ENCODE measurements around the gene VIPR2.

VIPR2 gene

DNA sequence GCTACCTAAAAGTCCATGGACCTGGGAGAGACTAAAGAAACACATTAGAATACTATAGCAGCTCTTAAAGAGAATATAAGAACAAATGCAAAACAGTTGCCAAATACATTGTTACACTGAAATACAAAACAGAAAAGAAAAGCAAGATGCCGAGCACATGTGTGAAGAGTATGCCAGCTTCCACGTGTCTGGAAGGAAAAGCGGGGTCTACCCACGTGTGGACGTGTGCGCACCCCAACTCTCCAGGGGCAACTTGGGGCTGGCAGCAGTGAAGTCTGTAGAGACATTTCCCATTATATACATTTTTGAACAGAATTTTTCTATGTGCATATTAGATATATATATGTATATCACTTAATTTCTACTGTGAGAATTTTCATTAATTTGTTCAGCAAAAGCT is 6.2 kb downstream of the VIPR2 start:
- TF ChIP-seq EZH2 (IDR thresholded peaks at IDR 0.05; ENCODE audit: borderline replicate concordance, low read depth, low read length, severe bottlenecking), result no peak
- no peak for TF ChIP-seq CTCF (IDR thresholded peaks at IDR 0.05; ENCODE audit: borderline replicate concordance, extremely low read depth, low read length, poor library complexity, severe bottlenecking)
- H3K4me3 ChIP-seq (ENCODE audit: low read depth in 1 of 2, low read length in 2 of 2), result no peak overlapping the region
- H3K4me1 ChIP-seq (ENCODE audit: insufficient read depth, low read length), result peaks cover 38% of the 10 kb centered on the region
- no peak overlapping the region for H3K27ac ChIP-seq (ENCODE audit: low read length)
- no peak for ATAC-seq (ENCODE audit: insufficient read depth, low read depth)
- H3K9ac ChIP-seq (ENCODE audit: low read depth, low read length), result no peak overlapping the region
- H3K79me2 ChIP-seq (ENCODE audit: insufficient read depth, low read length), result peaks cover 67% of the 10 kb centered on the region
- no peak overlapping the region for H2AFZ ChIP-seq (ENCODE audit: low read depth, low read length)
- H3K9me3 ChIP-seq (ENCODE audit: insufficient read depth, low read length, severe bottlenecking), result no peaks in the 10 kb centered on the region
- H4K20me1 ChIP-seq (ENCODE audit: insufficient read depth, low read length), result peaks cover 4% of the 10 kb centered on the region; the same call in 1 of the 2 replicates
- H3K36me3 ChIP-seq (ENCODE audit: insufficient read depth, low read length), result peaks cover 72% of the 10 kb centered on the region
- no peak overlapping the region for H3K4me2 ChIP-seq (ENCODE audit: insufficient read depth, low read length)
- no peak for DNase-seq
- H3K27me3 ChIP-seq (ENCODE audit: insufficient read depth, low read length, poor library complexity), result no peaks in the 10 kb centered on the region

GRCh38 chr7:159137906-159138305 is 6.8 kb downstream of the VIPR2 start:
- peaks cover 70% of the 10 kb centered on the region for H3K36me3 ChIP-seq (ENCODE audit: insufficient read depth, low read length)
- H3K9ac ChIP-seq (ENCODE audit: low read depth, low read length), result no peak overlapping the region
- no peak overlapping the region for H3K4me2 ChIP-seq (ENCODE audit: insufficient read depth, low read length)
- no peak for DNase-seq
- no peaks in the 10 kb centered on the region for H3K9me3 ChIP-seq (ENCODE audit: insufficient read depth, low read length, severe bottlenecking)
- ATAC-seq (ENCODE audit: insufficient read depth, low read depth), result no peak
- H3K4me1 ChIP-seq (ENCODE audit: insufficient read depth, low read length), result peaks cover 32% of the 10 kb centered on the region
- H3K79me2 ChIP-seq (ENCODE audit: insufficient read depth, low read length), result peaks cover 61% of the 10 kb centered on the region
- peak overlapping the region; percentile 36; the same call in 1 of the 2 replicates for H3K27ac ChIP-seq (ENCODE audit: low read length)
- no peak overlapping the region for H2AFZ ChIP-seq (ENCODE audit: low read depth, low read length)
- no peaks in the 10 kb centered on the region for H3K27me3 ChIP-seq (ENCODE audit: insufficient read depth, low read length, poor library complexity)
- H3K4me3 ChIP-seq (ENCODE audit: low read depth in 1 of 2, low read length in 2 of 2), result no peak overlapping the region
- H4K20me1 ChIP-seq (ENCODE audit: insufficient read depth, low read length), result peaks cover 3% of the 10 kb centered on the region; the same call in 1 of the 2 replicates
- TF ChIP-seq EZH2 (IDR thresholded peaks at IDR 0.05; ENCODE audit: borderline replicate concordance, low read depth, low read length, severe bottlenecking) (no peak), CTCF (IDR thresholded peaks at IDR 0.05; ENCODE audit: borderline replicate concordance, extremely low read depth, low read length, poor library complexity, severe bottlenecking) (peak; percentile 18)

DNA sequence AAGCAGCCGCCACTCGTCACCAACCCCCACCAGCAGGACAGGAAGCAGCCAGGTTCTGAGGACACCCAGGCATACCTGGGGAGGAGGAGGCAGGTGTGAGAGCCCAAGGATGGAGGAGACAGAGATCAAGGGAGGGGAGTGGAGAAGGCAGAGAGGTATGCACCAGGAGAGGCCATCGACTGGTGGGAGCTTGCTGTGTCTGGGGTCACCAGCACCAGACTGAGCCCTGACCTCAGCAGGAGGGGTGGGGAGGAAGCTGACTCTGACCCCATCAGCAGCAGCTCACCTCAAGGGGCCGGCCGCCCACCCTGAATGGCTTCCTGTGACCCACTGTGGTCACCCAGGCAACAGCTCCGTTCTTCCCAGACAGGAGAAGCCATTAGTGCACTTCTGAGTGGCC is 7.8 kb downstream of the VIPR2 start:
- ATAC-seq (ENCODE audit: insufficient read depth, low read depth) (no peak), DNase-seq (no peak)
- TF ChIP-seq CTCF (IDR thresholded peaks at IDR 0.05; ENCODE audit: borderline replicate concordance, extremely low read depth, low read length, poor library complexity, severe bottlenecking) (no peak), EZH2 (IDR thresholded peaks at IDR 0.05; ENCODE audit: borderline replicate concordance, low read depth, low read length, severe bottlenecking) (no peak)
- Histone ChIP-seq H3K4me1 (ENCODE audit: insufficient read depth, low read length) (peaks cover 21% of the 10 kb centered on the region), H3K27me3 (ENCODE audit: insufficient read depth, low read length, poor library complexity) (no peaks in the 10 kb centered on the region), H3K9me3 (ENCODE audit: insufficient read depth, low read length, severe bottlenecking) (no peaks in the 10 kb centered on the region), H3K4me2 (ENCODE audit: insufficient read depth, low read length) (peak overlapping the region; percentile 21; the same call in 1 of the 2 replicates), H4K20me1 (ENCODE audit: insufficient read depth, low read length) (no peaks in the 10 kb centered on the region; the same call in 1 of the 2 replicates), H3K79me2 (ENCODE audit: insufficient read depth, low read length) (peaks cover 50% of the 10 kb centered on the region), H3K4me3 (ENCODE audit: low read depth in 1 of 2, low read length in 2 of 2) (no peak overlapping the region), H3K9ac (ENCODE audit: low read depth, low read length) (no peak overlapping the region), H3K27ac (ENCODE audit: low read length) (peak overlapping the region; percentile 49; the same call in 1 of the 2 replicates), H3K36me3 (ENCODE audit: insufficient read depth, low read length) (peaks cover 62% of the 10 kb centered on the region), H2AFZ (ENCODE audit: low read depth, low read length) (no peak overlapping the region)
